Stimulated activated CD4-positive, alpha-beta T cell treated with anti-CD3 and anti-CD28 coated beads, TNF-alpha, amount 100 ng/mL, for 4 hours (primary cell): Measurements from ENCODE around the gene ZEB1.
"Not testable (repeated sequence)": the region's sequence is repeated elsewhere in the genome, so short reads cannot be mapped to it uniquely, and the experiment has no call there.

Experiments
- DNase-seq, 3 experiments: peaks; one replicate each; pipeline ENCODE4 v3.0.0-alpha.2; 2020; ENCODE audit warnings: low read depth in 3 of 3

The ZEB1 gene

GRCh38 chr10:31422634-31423033 is 103.6 kb downstream of the ZEB1 start:
- no peak for DNase-seq

GRCh38 chr10:31424473-31424872 is 105.5 kb downstream of the ZEB1 start:
- no peak for DNase-seq

GRCh38 chr10:31426401-31426800 is 107.4 kb downstream of the ZEB1 start:
- no peak for DNase-seq

- DNase-seq, result not testable (repeated sequence)
Measured at GRCh38 chr10:31427334-31427733, 108.3 kb downstream of the ZEB1 start.

GRCh38 chr10:31428499-31428898 is 109.5 kb downstream of the ZEB1 start:
- not testable (repeated sequence) for DNase-seq

- DNase-seq, result no peak
Measured at GRCh38 chr10:31431021-31431420, 112.0 kb downstream of the ZEB1 start.

GRCh38 chr10:31437959-31438358 is 118.9 kb downstream of the ZEB1 start:
- no peak for DNase-seq

GRCh38 chr10:31451766-31452165 is 132.8 kb downstream of the ZEB1 start:
- no peak for DNase-seq

- no peak for DNase-seq
Measured at GRCh38 chr10:31456468-31456867, 137.5 kb downstream of the ZEB1 start.

- DNase-seq, result no peak
Measured at GRCh38 chr10:31457858-31458257, 138.8 kb downstream of the ZEB1 start.

GRCh38 chr10:31458974-31459373 is 140.0 kb downstream of the ZEB1 start:
- no peak for DNase-seq

- DNase-seq, result no peak
Measured at GRCh38 chr10:31460242-31460641, 141.2 kb downstream of the ZEB1 start.

- no peak for DNase-seq
Measured at GRCh38 chr10:31464552-31464951, 145.5 kb downstream of the ZEB1 start.

GRCh38 chr10:31466313-31466712 is 147.3 kb downstream of the ZEB1 start:
- no peak for DNase-seq

GRCh38 chr10:31467791-31468535 is 148.9 kb downstream of the ZEB1 start:
- no peak for DNase-seq

GRCh38 chr10:31468536-31468859 is 149.5 kb downstream of the ZEB1 start:
- DNase-seq, result no peak

GRCh38 chr10:31475519-31475918 is 156.5 kb downstream of the ZEB1 start:
- DNase-seq, result no peak

GRCh38 chr10:31476088-31476487 is 157.1 kb downstream of the ZEB1 start:
- DNase-seq, result no peak

- DNase-seq, result no peak
Measured at GRCh38 chr10:31477584-31477983, 158.6 kb downstream of the ZEB1 start.

- no peak for DNase-seq
Measured at GRCh38 chr10:31479752-31480151, 160.7 kb downstream of the ZEB1 start.

- no peak for DNase-seq
Measured at GRCh38 chr10:31483546-31483945, 164.5 kb downstream of the ZEB1 start.

GRCh38 chr10:31484431-31485135 is 165.6 kb downstream of the ZEB1 start:
- DNase-seq, result no peak

GRCh38 chr10:31490858-31491504 is 172.0 kb downstream of the ZEB1 start:
- no peak for DNase-seq
